Measurements from ENCODE around the gene G2E3. TPM values are rescaled to one million over a fixed set of nuclear protein-coding genes. Genes with fewer than 3 reads are reported as not detected.
"Not testable (repeated sequence)": the region's sequence is repeated elsewhere in the genome, so short reads cannot be mapped to it uniquely, and the experiment has no call there.

Gene G2E3
- total RNA-seq, 4 donors from 2014 or later: 7.8 to 16.4 (median 9.8) TPM

DNA sequence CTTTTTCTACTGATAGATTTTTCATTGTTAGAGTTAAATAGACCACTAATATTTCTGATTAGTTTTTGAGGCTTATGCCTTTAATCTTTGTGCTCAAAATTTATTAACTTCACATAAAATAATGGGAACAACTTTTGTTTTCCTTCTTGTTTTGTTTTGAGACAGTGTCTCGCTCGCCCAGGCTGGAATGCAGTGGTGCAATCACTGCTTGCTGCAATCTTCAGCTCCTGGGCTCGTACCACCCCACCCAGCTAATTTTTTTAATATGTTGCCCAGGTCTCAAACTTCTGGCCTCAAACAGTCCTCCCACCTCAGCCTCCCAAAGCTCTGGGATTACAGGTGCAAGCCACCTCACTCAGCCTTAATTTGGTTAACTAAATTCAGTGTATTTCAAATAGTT lies 80.0 kb downstream of the G2E3 start:
- ATAC-seq (ENCODE audit: low FRiP score) (no peak), DNase-seq (ENCODE audit: low spot score) (no peak)
- TF ChIP-seq, protein P1, sequence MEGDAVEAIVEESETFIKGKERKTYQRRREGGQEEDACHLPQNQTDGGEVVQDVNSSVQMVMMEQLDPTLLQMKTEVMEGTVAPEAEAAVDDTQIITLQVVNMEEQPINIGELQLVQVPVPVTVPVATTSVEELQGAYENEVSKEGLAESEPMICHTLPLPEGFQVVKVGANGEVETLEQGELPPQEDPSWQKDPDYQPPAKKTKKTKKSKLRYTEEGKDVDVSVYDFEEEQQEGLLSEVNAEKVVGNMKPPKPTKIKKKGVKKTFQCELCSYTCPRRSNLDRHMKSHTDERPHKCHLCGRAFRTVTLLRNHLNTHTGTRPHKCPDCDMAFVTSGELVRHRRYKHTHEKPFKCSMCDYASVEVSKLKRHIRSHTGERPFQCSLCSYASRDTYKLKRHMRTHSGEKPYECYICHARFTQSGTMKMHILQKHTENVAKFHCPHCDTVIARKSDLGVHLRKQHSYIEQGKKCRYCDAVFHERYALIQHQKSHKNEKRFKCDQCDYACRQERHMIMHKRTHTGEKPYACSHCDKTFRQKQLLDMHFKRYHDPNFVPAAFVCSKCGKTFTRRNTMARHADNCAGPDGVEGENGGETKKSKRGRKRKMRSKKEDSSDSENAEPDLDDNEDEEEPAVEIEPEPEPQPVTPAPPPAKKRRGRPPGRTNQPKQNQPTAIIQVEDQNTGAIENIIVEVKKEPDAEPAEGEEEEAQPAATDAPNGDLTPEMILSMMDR (IDR thresholded peaks at IDR 0.05): no peak

DNA sequence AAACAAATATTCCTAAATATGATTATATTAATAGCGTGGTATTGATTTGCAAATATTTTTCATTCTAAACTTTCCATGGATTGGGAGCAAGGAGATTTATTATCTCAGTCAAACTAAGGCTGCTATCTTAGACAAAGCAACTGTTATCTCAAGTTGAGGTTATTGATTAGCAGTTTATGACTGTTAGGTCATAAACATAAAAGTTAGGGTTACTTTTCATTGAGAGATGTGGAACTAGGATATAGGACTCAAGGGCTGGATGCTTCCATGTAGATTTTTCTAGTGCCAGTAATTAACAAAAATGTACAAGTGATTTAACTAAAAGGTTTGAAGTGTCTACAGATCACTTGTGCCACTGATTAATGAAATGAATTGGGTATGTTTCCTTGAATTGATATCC lies 82.2 kb downstream of the G2E3 start:
- ATAC-seq (ENCODE audit: low FRiP score) (no peak), DNase-seq (ENCODE audit: low spot score) (no peak)
- TF ChIP-seq, protein P1 (IDR thresholded peaks at IDR 0.05): no peak

DNA sequence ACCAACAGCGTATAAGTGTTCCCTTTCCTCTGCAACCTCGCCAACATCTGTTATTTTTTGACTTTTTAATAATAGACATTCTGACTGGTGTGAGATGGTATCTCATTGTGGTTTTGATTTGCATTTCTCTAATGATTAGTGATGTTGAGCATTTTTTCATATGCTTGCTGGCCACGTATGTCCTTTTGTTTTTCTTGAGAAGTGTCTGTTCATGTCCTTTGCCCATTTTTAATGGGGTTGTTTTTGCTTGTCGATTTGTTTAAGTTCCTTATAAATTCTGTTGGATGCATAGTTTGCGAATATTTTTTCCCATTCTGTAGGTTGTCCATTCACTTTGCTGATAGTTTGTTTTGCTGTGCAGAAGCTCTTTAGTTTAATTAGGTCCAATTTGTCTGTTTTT lies 85.5 kb downstream of the G2E3 start:
- ATAC-seq (ENCODE audit: low FRiP score); DNase-seq (ENCODE audit: low spot score): not testable (repeated sequence)

DNA sequence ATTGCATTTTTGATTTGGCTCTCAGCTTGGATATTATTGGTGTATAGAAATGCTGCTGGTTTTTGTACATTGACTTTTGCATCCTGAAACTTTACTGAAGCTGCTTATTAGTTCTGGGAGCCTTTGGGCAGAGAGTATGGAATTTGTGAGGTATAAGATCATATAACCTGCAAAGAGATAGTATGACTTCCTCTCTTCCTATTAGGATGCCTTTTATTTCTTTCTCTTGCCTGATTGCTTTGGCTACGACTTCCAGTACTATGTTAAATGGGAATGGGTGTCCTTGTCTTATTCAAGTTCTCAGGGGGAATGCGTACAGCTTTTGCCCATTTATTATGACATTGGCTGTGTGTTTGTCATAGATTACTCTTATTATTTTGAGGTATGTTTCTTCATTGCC lies 86.6 kb downstream of the G2E3 start:
- no peak for DNase-seq (ENCODE audit: low spot score)
- ATAC-seq (ENCODE audit: low FRiP score): no peak
- TF ChIP-seq, protein P1 (IDR thresholded peaks at IDR 0.05): no peak

DNA sequence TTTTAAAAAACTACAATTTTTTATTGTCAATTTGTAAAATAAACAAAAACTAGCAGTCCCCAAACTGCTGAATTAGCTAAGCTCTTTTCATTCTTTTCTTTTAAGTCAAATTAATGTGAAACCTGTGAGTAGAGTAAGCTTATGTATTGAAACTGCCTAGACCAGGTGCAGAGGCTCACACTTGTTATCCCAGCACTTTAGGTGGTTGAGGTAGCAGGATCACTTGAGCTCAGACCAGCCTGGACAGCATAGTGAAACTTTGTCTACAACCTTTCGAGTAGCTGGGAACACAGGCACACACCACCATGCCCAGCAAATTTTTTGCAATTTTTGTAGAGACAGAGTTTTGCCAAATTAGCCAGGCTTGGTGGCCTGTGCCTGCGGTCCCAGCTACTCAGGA lies 89.5 kb downstream of the G2E3 start:
- DNase-seq (ENCODE audit: low spot score): no peak
- no peak for ATAC-seq (ENCODE audit: low FRiP score)

DNA sequence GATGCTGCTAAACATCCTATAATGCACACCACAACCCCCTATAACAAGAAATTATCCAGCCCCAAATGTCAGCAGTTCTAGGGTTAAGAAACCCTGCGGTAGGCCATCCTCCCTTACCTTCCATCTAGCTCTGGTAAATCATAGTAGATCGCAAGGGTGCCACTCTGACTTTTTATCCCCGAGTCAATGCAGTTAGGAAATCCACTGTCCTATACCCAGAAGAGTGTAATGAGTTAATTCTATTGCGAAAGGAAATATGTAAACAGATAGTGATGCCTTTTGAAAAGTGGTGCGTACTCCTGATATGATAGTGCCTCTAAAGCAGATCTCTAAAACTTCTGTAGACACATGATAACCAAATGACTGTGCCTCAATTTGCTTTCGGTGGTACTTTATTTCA lies 93.0 kb downstream of the G2E3 start:
- no peak for ATAC-seq (ENCODE audit: low FRiP score)
- DNase-seq (ENCODE audit: low spot score): no peak
- TF ChIP-seq, protein P1 (IDR thresholded peaks at IDR 0.05): no peak

More for the DNA sequence above, 89.5 kb downstream of the G2E3 start:
- TF ChIP-seq, protein P1 (IDR thresholded peaks at IDR 0.05): no peak

DNA sequence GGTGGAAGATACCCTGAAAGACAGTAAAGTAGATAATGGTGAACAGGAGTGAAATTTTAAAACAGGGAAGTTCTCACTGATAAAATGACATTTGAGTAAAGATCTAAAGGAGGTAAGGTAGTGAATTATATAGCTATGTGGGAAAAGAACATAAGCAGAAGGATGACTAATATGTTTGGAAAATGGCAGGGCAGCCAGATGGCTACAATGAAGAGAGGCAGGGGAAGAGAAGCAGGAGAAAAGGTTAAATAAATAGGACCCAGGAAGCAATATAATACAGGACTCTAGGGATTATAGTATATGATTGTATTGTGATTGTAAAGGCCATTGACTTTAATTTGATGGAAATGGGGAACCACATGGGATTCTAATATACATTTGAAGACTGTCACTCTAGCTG lies 96.2 kb downstream of the G2E3 start:
- no peak for DNase-seq (ENCODE audit: low spot score)
- TF ChIP-seq, protein P1 (IDR thresholded peaks at IDR 0.05): no peak
- no peak for ATAC-seq (ENCODE audit: low FRiP score)

DNA sequence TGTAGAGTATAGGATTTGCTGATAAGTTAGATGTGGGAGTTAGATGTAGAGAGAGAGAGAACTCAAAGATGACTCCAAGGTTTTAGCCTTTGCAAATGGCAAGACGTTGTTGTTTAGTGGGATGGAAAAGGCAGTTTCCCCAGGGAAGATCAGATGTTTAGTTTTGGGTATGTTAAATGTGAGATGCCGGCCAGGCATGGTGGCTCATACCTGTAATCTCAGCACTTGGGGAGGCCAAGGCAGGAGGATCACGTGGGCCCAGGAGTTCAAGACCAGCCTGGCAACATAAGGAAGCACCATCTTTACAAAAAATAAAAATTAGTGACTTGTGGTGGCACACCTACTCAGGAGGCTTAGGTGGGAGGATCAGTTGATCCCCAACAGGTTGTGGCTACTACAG lies 96.7 kb downstream of the G2E3 start:
- DNase-seq (ENCODE audit: low spot score) (no peak), ATAC-seq (ENCODE audit: low FRiP score) (no peak)
- TF ChIP-seq, protein P1 (IDR thresholded peaks at IDR 0.05): no peak

Measured in omental fat pad (tissue), 4 donors.